SU-DHL-6 (cell line): Measurements from ENCODE around the gene CCDC157.

Experiments used
- H2AFZ ChIP-seq: fragments of 200-600 bp; sonication (generic); 2 replicates; pipeline ENCODE4 v1.6.1; 2014; ENCODE audit warnings: low read depth, mild to moderate bottlenecking, moderate library complexity, mixed read lengths, antibody characterized with exemption, low read length; ENCODE audit not compliant: severe bottlenecking
- H3F3A ChIP-seq: fragments of 200-600 bp; shearing (Covaris generic); 2 replicates; pipeline ENCODE4 v1.6.0; 2016; ENCODE audit warnings: antibody characterized with exemption, mild to moderate bottlenecking; ENCODE audit not compliant: insufficient read depth
- H3K27ac ChIP-seq: fragments of 200-600 bp; sonication (generic); 2 replicates; pipeline ENCODE4 v1.5.1; 2016; ENCODE audit warnings: low read depth, mild to moderate bottlenecking, low read length, moderate library complexity, mixed read lengths
- H3K27me3 ChIP-seq: fragments of 200-600 bp; sonication (generic), shearing (Covaris generic); 2 replicates; pipeline ENCODE4 v1.6.0; 2014; ENCODE audit warnings: mild to moderate bottlenecking, low read length
- H3K36me3 ChIP-seq: fragments of 200-600 bp; sonication (generic); 2 replicates; pipeline ENCODE4 v1.6.1; 2014; ENCODE audit warnings: mild to moderate bottlenecking, low read length, mixed read lengths
- H3K4me2 ChIP-seq: fragments of 300-600, 200-600 bp; shearing (Covaris generic), sonication (generic); 2 replicates; pipeline ENCODE4 v1.6.0; 2014; ENCODE audit warnings: low read length, low read depth, mild to moderate bottlenecking; ENCODE audit not compliant: poor library complexity, severe bottlenecking
- H3K4me3 ChIP-seq: fragments of 200-600 bp; sonication (generic); 2 replicates; pipeline ENCODE4 v1.5.1; 2014; ENCODE audit warnings: antibody characterized with exemption, low read length, mild to moderate bottlenecking, mixed read lengths; ENCODE audit not compliant: insufficient read depth, poor library complexity, severe bottlenecking
- H3K79me2 ChIP-seq: fragments of 200-600 bp; sonication (generic); 2 replicates; pipeline ENCODE4 v1.6.1; 2014; ENCODE audit warnings: mild to moderate bottlenecking, low read length, moderate library complexity; ENCODE audit not compliant: insufficient read depth
- H3K9ac ChIP-seq: fragments of 200-600 bp; sonication (generic); 2 replicates; pipeline ENCODE4 v1.7.0; 2014; ENCODE audit warnings: mild to moderate bottlenecking, low read length
- H3K9me2 ChIP-seq: fragments of 200-600 bp; sonication (generic); replicated peaks from 2 replicates; pipeline ENCODE4 v1.6.1; 2014; ENCODE audit warnings: low read length; ENCODE audit not compliant: insufficient read depth
- H3K9me3 ChIP-seq: fragments of 200-600 bp; sonication (generic); 2 replicates; pipeline ENCODE4 v1.6.1; 2014; ENCODE audit warnings: low read length, mixed read lengths; ENCODE audit not compliant: insufficient read depth
- H4K20me1 ChIP-seq: fragments of 200-600 bp; sonication (generic); 2 replicates; pipeline ENCODE4 v1.6.1; 2014; ENCODE audit warnings: low read depth, mild to moderate bottlenecking, antibody characterized with exemption, low read length, moderate library complexity, mixed read lengths
- CTCF ChIP-seq: fragments of 200-600 bp; sonication (generic); IDR thresholded peaks from one replicate; pipeline ENCODE4 v1.5.1; 2017; ENCODE audit warnings: antibody characterized with exemption, mild to moderate bottlenecking, low read length, moderate library complexity; ENCODE audit not compliant: insufficient read depth, poor library complexity, severe bottlenecking
- EZH2phosphoT487 ChIP-seq: fragments of 200-600 bp; sonication (generic), shearing (Covaris generic); conservative IDR thresholded peaks from 2 replicates; pipeline ENCODE4 v1.6.1; 2018; ENCODE audit warnings: mild to moderate bottlenecking, antibody characterized with exemption, low read length, moderate library complexity, mixed read lengths

The CCDC157 gene

GRCh38 chr22:30386608-30386959 is 29.8 kb downstream of the CCDC157 start:
- Histone ChIP-seq H2AFZ (no peak overlapping the region), H3K27me3 (no peaks in the 10 kb centered on the region), H3K9me3 (no peaks in the 10 kb centered on the region), H3K4me3 (peak overlapping the region; percentile 64), H3K4me2 (peak overlapping the region; percentile 56), H3K79me2 (no peaks in the 10 kb centered on the region), H4K20me1 (no peaks in the 10 kb centered on the region), H3K9me2 (no peaks in the 10 kb centered on the region), H3K9ac (peak overlapping the region; percentile 41; the same call in 1 of the 2 replicates), H3F3A (no peaks in the 10 kb centered on the region), H3K36me3 (no peaks in the 10 kb centered on the region), H3K27ac (no peak overlapping the region)
- TF ChIP-seq EZH2phosphoT487 (no peak), CTCF (no peak)

GRCh38 chr22:30386960-30387827 is 30.4 kb downstream of the CCDC157 start, which contains the start of gene RNF215:
RNF215 (minus strand) TSS chr22:30387411; CDS start chr22:30387313, 98 bp downstream.
- H3K27me3 ChIP-seq: no peaks in the 10 kb centered on the region
- H3K36me3 ChIP-seq: no peaks in the 10 kb centered on the region
- TF ChIP-seq CTCF (peak; percentile 81), EZH2phosphoT487 (no peak)
- H3K4me2 ChIP-seq: peak within 1 kb of the TSS; percentile 56
- no peaks in the 10 kb centered on the region for H3K79me2 ChIP-seq
- no peaks in the 10 kb centered on the region for H3K9me2 ChIP-seq
- no peaks in the 10 kb centered on the region for H3F3A ChIP-seq
- peak within 1 kb of the TSS; percentile 41; the same call in 1 of the 2 replicates for H3K9ac ChIP-seq
- H3K9me3 ChIP-seq: no peaks in the 10 kb centered on the region
- no peak within 1 kb of the TSS for H3K27ac ChIP-seq
- peak within 1 kb of the TSS; percentile 90 for H2AFZ ChIP-seq
- no peaks in the 10 kb centered on the region for H4K20me1 ChIP-seq
- H3K4me3 ChIP-seq: peak within 1 kb of the TSS; percentile 64

GRCh38 chr22:30390974-30391691 is 34.3 kb downstream of the CCDC157 start:
- H3K27ac ChIP-seq: peak overlapping the region; percentile 19; the same call in 1 of the 2 replicates
- H4K20me1 ChIP-seq: no peaks in the 10 kb centered on the region
- no peaks in the 10 kb centered on the region for H3K79me2 ChIP-seq
- no peaks in the 10 kb centered on the region for H3K27me3 ChIP-seq
- peak overlapping the region; percentile 25 for H3K4me2 ChIP-seq
- no peaks in the 10 kb centered on the region for H3K9me2 ChIP-seq
- no peaks in the 10 kb centered on the region for H3F3A ChIP-seq
- H3K36me3 ChIP-seq: no peaks in the 10 kb centered on the region
- no peak overlapping the region for H3K4me3 ChIP-seq
- TF ChIP-seq CTCF: peak; percentile 86
- TF ChIP-seq EZH2phosphoT487: no peak
- no peaks in the 10 kb centered on the region for H3K9me3 ChIP-seq
- H3K9ac ChIP-seq: peak overlapping the region; percentile 10; the same call in 1 of the 2 replicates
- H2AFZ ChIP-seq: peak overlapping the region; percentile 65
